Embryonic facial prominence (tissue), 1 donor: ENCODE results near the gene ENOX1.
A peak's percentile ranks its signal among the peaks of the same experiment; 100 is the strongest.

Experiments used
- DNase-seq: peaks from one replicate; pipeline ENCODE4 v3.0.0-alpha.2; 2016; ENCODE audit errors: extremely low spot score

ENOX1 gene

GRCh38 chr13:43291287-43292060, 495.3 kb downstream of the ENOX1 start:
- DNase-seq: no peak

- no peak for DNase-seq
These were observed 497.1 kb downstream of the ENOX1 start for GRCh38 chr13:43289470-43290255.

GRCh38 chr13:43286751-43287150, 500.0 kb downstream of the ENOX1 start:
- no peak for DNase-seq

- no peak for DNase-seq
These were observed 500.7 kb downstream of the ENOX1 start for GRCh38 chr13:43285933-43286597.

- DNase-seq: no peak
These were observed 502.6 kb downstream of the ENOX1 start for GRCh38 chr13:43284162-43284561.

GRCh38 chr13:43279696-43280095, 507.1 kb downstream of the ENOX1 start:
- no peak for DNase-seq

GRCh38 chr13:43278127-43278526, 508.6 kb downstream of the ENOX1 start:
- no peak for DNase-seq

GRCh38 chr13:43277142-43277541, 509.6 kb downstream of the ENOX1 start:
- DNase-seq: no peak

- no peak for DNase-seq
These were observed 511.9 kb downstream of the ENOX1 start for GRCh38 chr13:43274881-43275280.

- no peak for DNase-seq
These were observed 513.4 kb downstream of the ENOX1 start for GRCh38 chr13:43273362-43273761.

GRCh38 chr13:43272851-43273250, 513.9 kb downstream of the ENOX1 start:
- no peak for DNase-seq

GRCh38 chr13:43271152-43271551, 515.6 kb downstream of the ENOX1 start:
- no peak for DNase-seq

- DNase-seq: no peak
These were observed 516.5 kb downstream of the ENOX1 start for GRCh38 chr13:43270130-43270830.

- peak; percentile 25 for DNase-seq
These were observed 517.7 kb downstream of the ENOX1 start for GRCh38 chr13:43269037-43269481.

- DNase-seq: no peak
These were observed 518.1 kb downstream of the ENOX1 start for GRCh38 chr13:43268632-43269031.

- DNase-seq: no peak
These were observed 518.9 kb downstream of the ENOX1 start for GRCh38 chr13:43267916-43268315.

- DNase-seq: no peak
These were observed 519.7 kb downstream of the ENOX1 start for GRCh38 chr13:43266936-43267615.

GRCh38 chr13:43265028-43265427, 521.7 kb downstream of the ENOX1 start:
- DNase-seq: no peak

GRCh38 chr13:43264458-43264857, 522.3 kb downstream of the ENOX1 start:
- no peak for DNase-seq

- no peak for DNase-seq
These were observed 523.7 kb downstream of the ENOX1 start for GRCh38 chr13:43263047-43263446.

- DNase-seq: no peak
These were observed 525.8 kb downstream of the ENOX1 start for GRCh38 chr13:43260999-43261398.
